GM23248 (cell line): ENCODE measurements around the gene GRIA1. TPM values are rescaled to one million over a fixed set of nuclear protein-coding genes. Genes with fewer than 3 reads are reported as not detected.
"Not testable (repeated sequence)": the region's sequence is repeated elsewhere in the genome, so short reads cannot be mapped to it uniquely, and the experiment has no call there.

ENCODE experiments used
- DNase-seq: peaks from one replicate; pipeline ENCODE4 v3.0.0-alpha.2; 2015
- H2AFZ ChIP-seq: fragments of 200-600 bp; sonication (generic); 2 replicates; pipeline ENCODE4 v1.6.1; 2016; ENCODE audit warnings: antibody characterized with exemption
- H3F3A ChIP-seq: fragments of 200-600 bp; sonication (generic); 2 replicates; pipeline ENCODE4 v1.6.1; 2016; ENCODE audit warnings: mild to moderate bottlenecking, antibody characterized with exemption, mixed run types; ENCODE audit not compliant: insufficient read depth
- H3K27ac ChIP-seq: fragments of 200-600 bp; sonication (generic); 2 replicates; pipeline ENCODE4 v1.5.1; 2016; ENCODE audit warnings: mild to moderate bottlenecking
- H3K27me3 ChIP-seq: fragments of 200-600 bp; sonication (generic); replicated peaks from 2 replicates; pipeline ENCODE4 v1.6.1; 2016; ENCODE audit warnings: mild to moderate bottlenecking; ENCODE audit not compliant: insufficient read depth
- H3K36me3 ChIP-seq: fragments of 200-600 bp; sonication (generic); 2 replicates; pipeline ENCODE4 v1.6.1; 2016; ENCODE audit warnings: low read depth, mild to moderate bottlenecking
- H3K4me1 ChIP-seq: fragments of 200-600 bp; sonication (generic); 2 replicates; pipeline ENCODE4 v1.6.1; 2016; ENCODE audit warnings: mild to moderate bottlenecking; ENCODE audit not compliant: insufficient read depth
- H3K4me2 ChIP-seq: fragments of 200-600 bp; sonication (generic); one replicate; pipeline ENCODE4 v1.6.1; 2016; ENCODE audit warnings: mild to moderate bottlenecking; ENCODE audit not compliant: unreplicated experiment
- H3K4me3 ChIP-seq: fragments of 200-600 bp; sonication (generic); 2 replicates; pipeline ENCODE4 v1.5.1; 2016; ENCODE audit warnings: mild to moderate bottlenecking
- H3K79me2 ChIP-seq: fragments of 200-600 bp; sonication (generic); 2 replicates; pipeline ENCODE4 v1.6.1; 2016; ENCODE audit warnings: mild to moderate bottlenecking; ENCODE audit not compliant: insufficient read depth
- H3K9ac ChIP-seq: fragments of 200-600 bp; sonication (generic); 2 replicates; pipeline ENCODE4 v1.6.1; 2016; ENCODE audit warnings: mild to moderate bottlenecking
- H3K9me2 ChIP-seq: fragments of 200-600 bp; sonication (generic); 2 replicates; pipeline ENCODE4 v1.6.1; 2016; ENCODE audit warnings: mixed run types, mild to moderate bottlenecking, moderate library complexity; ENCODE audit not compliant: insufficient read depth
- H3K9me3 ChIP-seq: fragments of 200-600 bp; sonication (generic); one replicate; pipeline ENCODE4 v1.6.1; 2017; ENCODE audit warnings: low read depth
- H4K20me1 ChIP-seq: fragments of 200-600 bp; sonication (generic); 2 replicates; pipeline ENCODE4 v1.6.0; 2016; ENCODE audit not compliant: insufficient read depth
- EZH2 ChIP-seq: fragments of 200-600 bp; sonication (generic); IDR thresholded peaks from 2 replicates; pipeline ENCODE4 v1.6.1; 2018; ENCODE audit warnings: antibody characterized with exemption, mild to moderate bottlenecking; ENCODE audit not compliant: insufficient read depth, poor library complexity, severe bottlenecking
- EZH2phosphoT487 ChIP-seq: fragments of 200-600 bp; sonication (generic); IDR thresholded peaks from 2 replicates; pipeline ENCODE4 v1.6.1; 2018; ENCODE audit warnings: antibody characterized with exemption, moderate library complexity, mild to moderate bottlenecking, low read depth; ENCODE audit not compliant: insufficient read depth
- WGBS, 2 experiments: methylation state at CpG; one replicate each; pipeline ENCODE4 v1.1.6; 2015 to 2017; ENCODE audit warnings: low lambda C conversion rate in 2 of 2, low coverage in 1 of 2; ENCODE audit errors: missing lambda C conversion rate in 2 of 2; 5-methylcytosine and 5-hydroxymethylcytosine counted together
- in situ Hi-C: fragments of 300-500 bp; cut with MboI; formaldehyde crosslinking; loops from 2 replicates; pipeline ENCODE4 v1.15.0; 2020
- polyA plus RNA-seq: library from polyadenylated mRNA; unstranded; fragments of >200 nt; fragmentation: Nextera tagmentation; extraction: Ambion mirVana; gene quantifications from 2 replicates; pipeline ENCODE4 v1.2.1, GENCODE V29; 2016
- small RNA-seq: library from RNA; depleted of rRNA; stranded (forward); fragments of <200 nt; gene quantifications from one replicate; pipeline ENCODE3, GENCODE V24; 2014; ENCODE audit warnings: low read depth, low replicate concordance
- total RNA-seq: library from RNA; depleted of rRNA; stranded (reverse); fragments of >200 nt; shearing (Covaris generic); gene quantifications from 2 replicates; pipeline ENCODE4 v1.2.3, GENCODE V29; 2014

The GRIA1 gene
- total and polyA plus RNA-seq, 2 experiments from 2014 or later = 0.04 to 0.11 TPM

- H3K27ac ChIP-seq = no peak overlapping the region
- no peaks in the 10 kb centered on the region for H3K9me2 ChIP-seq
- DNase-seq = no peak
- no peak overlapping the region for H3K9ac ChIP-seq
- in situ Hi-C loops = no loop called here
- no peak overlapping the region for H3K4me3 ChIP-seq
- no peaks in the 10 kb centered on the region for H3K36me3 ChIP-seq
- no peaks in the 10 kb centered on the region for H4K20me1 ChIP-seq
- no peaks in the 10 kb centered on the region for H3K79me2 ChIP-seq
- H3K27me3 ChIP-seq = no peaks in the 10 kb centered on the region
- TF ChIP-seq EZH2phosphoT487 (no peak), EZH2 (no peak)
- H3K4me1 ChIP-seq = no peaks in the 10 kb centered on the region
- no peak overlapping the region for H3K4me2 ChIP-seq
- WGBS, 2 experiments = 5 to 17% methylated on average over 4 of the region's 4 CpGs
- no peak overlapping the region for H2AFZ ChIP-seq
- no peaks in the 10 kb centered on the region for H3F3A ChIP-seq
- H3K9me3 ChIP-seq = no peaks in the 10 kb centered on the region
Observed at GRCh38 chr5:153860195-153860886, 369.9 kb downstream of the GRIA1 start.

GRCh38 chr5:153862906-153863305 lies 372.4 kb downstream of the GRIA1 start:
- H2AFZ ChIP-seq, H3K79me2 ChIP-seq, H3K4me3 ChIP-seq, H3K27ac ChIP-seq, H3K9me2 ChIP-seq, H4K20me1 ChIP-seq, H3K9ac ChIP-seq, in situ Hi-C loops, H3K4me2 ChIP-seq, H3K27me3 ChIP-seq, H3K36me3 ChIP-seq, H3K9me3 ChIP-seq, H3K4me1 ChIP-seq, DNase-seq, H3F3A ChIP-seq: not testable (repeated sequence)
- WGBS, 2 experiments = 35 to 46% methylated on average over 5 of the region's 5 CpGs

Small RNAs within 50 kb of the gene (small RNA-seq; reads per million reads assigned to genes)
- not detected for gene RN7SL177P
